Measurements from ENCODE around the gene OR4D1. TPM values are rescaled to one million over a fixed set of nuclear protein-coding genes. Genes with fewer than 3 reads are reported as not detected.

OR4D1 gene
- total and polyA plus RNA-seq, 2 of the 13 experiments (the other 11 are each of a cell fraction or from before 2014, with no cell fraction given) = not detected

DNA sequence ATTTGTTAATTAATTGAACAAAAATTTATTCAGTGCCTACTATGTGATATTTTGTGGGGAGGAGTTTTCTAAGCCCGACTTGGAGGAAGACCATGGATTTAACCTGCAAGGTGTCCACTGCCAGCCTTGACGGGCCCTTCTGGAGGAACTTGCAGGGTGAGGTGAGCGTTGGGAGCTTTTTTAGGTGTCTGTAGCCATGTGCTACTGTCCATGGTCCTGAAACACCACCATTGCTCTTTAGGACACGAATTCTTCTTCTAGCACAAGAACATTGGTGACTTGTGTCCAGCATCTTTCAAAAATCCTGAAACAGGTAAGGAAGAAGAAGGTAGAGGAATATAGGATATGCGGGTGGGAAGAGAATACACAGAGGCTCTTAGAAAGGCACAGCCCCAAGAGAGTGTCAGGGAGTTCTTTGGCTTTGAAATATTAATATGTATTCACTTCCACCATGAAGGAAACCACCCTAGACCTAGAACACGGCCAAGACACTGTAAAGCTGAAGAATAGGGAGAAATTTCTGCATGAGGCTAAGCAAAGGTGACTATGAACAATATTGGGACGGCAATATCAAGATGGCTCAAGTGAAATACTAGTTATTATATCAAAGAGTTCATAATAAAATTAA, 27.9 kb upstream of the OR4D1 start (continued):
- no peak for TF ChIP-seq RERE (CRISPR knock-in tag; IDR thresholded peaks at IDR 0.05; ENCODE audit: low read depth)
- TF ChIP-seq IKZF5 (CRISPR knock-in tag; IDR thresholded peaks at IDR 0.05) = peak; percentile 66; the same call in 1 of the 2 replicates
- 0 out of 2 replicates have a peak, but pooled peaks have one; percentile 39 for TF ChIP-seq SATB2 (CRISPR knock-in tag; IDR thresholded peaks at IDR 0.05)
- TF ChIP-seq ISX (CRISPR knock-in tag; conservative IDR thresholded peaks at IDR 0.05) = peak; percentile 70; the same call in 1 of the 2 replicates
- 0 out of 2 replicates have a peak, but pooled peaks have one; percentile 51 for TF ChIP-seq POGK (CRISPR knock-in tag; conservative IDR thresholded peaks at IDR 0.05)
- TF ChIP-seq SOX13 (IDR thresholded peaks at IDR 0.05) = no peak
- TF ChIP-seq SOX13 (CRISPR knock-in tag; conservative IDR thresholded peaks at IDR 0.05 in 1 of 2, IDR thresholded peaks at IDR 0.05 in 1 of 2) = peak in 1 of 2 experiments; percentile 48; a peak in 2 of 4 replicates
- TF ChIP-seq WIZ (CRISPR knock-in tag; IDR thresholded peaks at IDR 0.05) = peak; percentile 95
- TF ChIP-seq ZBTB7B (CRISPR knock-in tag; IDR thresholded peaks at IDR 0.05) = 0 out of 2 replicates have a peak, but pooled peaks have one; percentile 26
- TF ChIP-seq, protein P1, sequence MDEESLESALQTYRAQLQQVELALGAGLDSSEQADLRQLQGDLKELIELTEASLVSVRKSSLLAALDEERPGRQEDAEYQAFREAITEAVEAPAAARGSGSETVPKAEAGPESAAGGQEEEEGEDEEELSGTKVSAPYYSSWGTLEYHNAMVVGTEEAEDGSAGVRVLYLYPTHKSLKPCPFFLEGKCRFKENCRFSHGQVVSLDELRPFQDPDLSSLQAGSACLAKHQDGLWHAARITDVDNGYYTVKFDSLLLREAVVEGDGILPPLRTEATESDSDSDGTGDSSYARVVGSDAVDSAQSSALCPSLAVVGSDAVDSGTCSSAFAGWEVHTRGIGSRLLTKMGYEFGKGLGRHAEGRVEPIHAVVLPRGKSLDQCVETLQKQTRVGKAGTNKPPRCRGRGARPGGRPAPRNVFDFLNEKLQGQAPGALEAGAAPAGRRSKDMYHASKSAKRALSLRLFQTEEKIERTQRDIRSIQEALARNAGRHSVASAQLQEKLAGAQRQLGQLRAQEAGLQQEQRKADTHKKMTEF (CRISPR knock-in tag; IDR thresholded peaks at IDR 0.05) = 0 out of 2 replicates have a peak, but pooled peaks have one; percentile 17
- peak; percentile 85 for TF ChIP-seq TFE3 (CRISPR knock-in tag; IDR thresholded peaks at IDR 0.05)
- no peak for TF ChIP-seq JDP2 (CRISPR knock-in tag; IDR thresholded peaks at IDR 0.05; ENCODE audit: borderline replicate concordance)
- peak; percentile 93; the same call in 1 of the 2 replicates for TF ChIP-seq ZNF749 (CRISPR knock-in tag; IDR thresholded peaks at IDR 0.05; ENCODE audit: borderline replicate concordance)
- no peak for TF ChIP-seq ZMYM4 (CRISPR knock-in tag; IDR thresholded peaks at IDR 0.05)
- TF ChIP-seq TBP (CRISPR knock-in tag; IDR thresholded peaks at IDR 0.05) = no peak
- no peak for TF ChIP-seq NFE2 (CRISPR knock-in tag; IDR thresholded peaks at IDR 0.05)

Measured in HepG2 (cell line).